Endothelial cell (in vitro differentiated cells): Measurements from ENCODE around the gene COG5. TPM values are rescaled to one million over a fixed set of nuclear protein-coding genes. Genes with fewer than 3 reads are reported as not detected.

Experiments
- DNase-seq: peaks from one replicate; pipeline ENCODE4 v3.0.0; 2021; ENCODE audit warnings: low spot score
- H3K27ac Mint-ChIP-seq: one replicate; pipeline ENCODE4 v1.8.0; 2021; ENCODE audit warnings: mixed read lengths, inconsistent platforms; ENCODE audit not compliant: unreplicated experiment
- H3K27me3 Mint-ChIP-seq: one replicate; pipeline ENCODE4 v1.8.0; 2021; ENCODE audit warnings: mild to moderate bottlenecking, moderate library complexity, mixed read lengths, inconsistent platforms; ENCODE audit not compliant: unreplicated experiment
- H3K36me3 Mint-ChIP-seq: one replicate; pipeline ENCODE4 v1.8.0; 2021; ENCODE audit warnings: mild to moderate bottlenecking, low read depth, mixed read lengths, inconsistent platforms; ENCODE audit not compliant: unreplicated experiment
- H3K4me1 Mint-ChIP-seq: one replicate; pipeline ENCODE4 v1.8.0; 2021; ENCODE audit warnings: mild to moderate bottlenecking, mixed read lengths, inconsistent platforms; ENCODE audit not compliant: unreplicated experiment
- H3K4me3 Mint-ChIP-seq: one replicate; pipeline ENCODE4 v1.8.0; 2021; ENCODE audit warnings: mild to moderate bottlenecking, mixed read lengths, inconsistent platforms; ENCODE audit not compliant: unreplicated experiment
- H3K9me3 Mint-ChIP-seq: one replicate; pipeline ENCODE4 v1.8.0; 2021; ENCODE audit warnings: mixed read lengths, inconsistent platforms; ENCODE audit not compliant: unreplicated experiment
- total RNA-seq: library from RNA; stranded (reverse); fragmentation: NEBNext Ultra II Directional; extraction: Animal tissue kit (Norgen Biotek cat#: 25700); gene quantifications from one replicate; pipeline ENCODE4 v1.2.1, GENCODE V29; 2021; ENCODE audit not compliant: unreplicated experiment
- TF ChIP-seq, protein P1 (sequence below): fragments of 200-600 bp; sonication (generic); IDR thresholded peaks from one replicate; pipeline ENCODE4 v1.5.0; 2021; ENCODE audit warnings: antibody characterized with exemption; ENCODE audit not compliant: unreplicated experiment

COG5 gene
- total RNA-seq, 1 donor from 2014 or later = 26.7 TPM

- Mint-ChIP-seq H3K27ac (no peak overlapping the region), H3K9me3 (no peaks in the 10 kb centered on the region)
- TF ChIP-seq, protein P1, sequence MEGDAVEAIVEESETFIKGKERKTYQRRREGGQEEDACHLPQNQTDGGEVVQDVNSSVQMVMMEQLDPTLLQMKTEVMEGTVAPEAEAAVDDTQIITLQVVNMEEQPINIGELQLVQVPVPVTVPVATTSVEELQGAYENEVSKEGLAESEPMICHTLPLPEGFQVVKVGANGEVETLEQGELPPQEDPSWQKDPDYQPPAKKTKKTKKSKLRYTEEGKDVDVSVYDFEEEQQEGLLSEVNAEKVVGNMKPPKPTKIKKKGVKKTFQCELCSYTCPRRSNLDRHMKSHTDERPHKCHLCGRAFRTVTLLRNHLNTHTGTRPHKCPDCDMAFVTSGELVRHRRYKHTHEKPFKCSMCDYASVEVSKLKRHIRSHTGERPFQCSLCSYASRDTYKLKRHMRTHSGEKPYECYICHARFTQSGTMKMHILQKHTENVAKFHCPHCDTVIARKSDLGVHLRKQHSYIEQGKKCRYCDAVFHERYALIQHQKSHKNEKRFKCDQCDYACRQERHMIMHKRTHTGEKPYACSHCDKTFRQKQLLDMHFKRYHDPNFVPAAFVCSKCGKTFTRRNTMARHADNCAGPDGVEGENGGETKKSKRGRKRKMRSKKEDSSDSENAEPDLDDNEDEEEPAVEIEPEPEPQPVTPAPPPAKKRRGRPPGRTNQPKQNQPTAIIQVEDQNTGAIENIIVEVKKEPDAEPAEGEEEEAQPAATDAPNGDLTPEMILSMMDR = no peak
These were observed 70.8 kb downstream of the COG5 start for GRCh38 chr7:107492875-107493274.

DNA sequence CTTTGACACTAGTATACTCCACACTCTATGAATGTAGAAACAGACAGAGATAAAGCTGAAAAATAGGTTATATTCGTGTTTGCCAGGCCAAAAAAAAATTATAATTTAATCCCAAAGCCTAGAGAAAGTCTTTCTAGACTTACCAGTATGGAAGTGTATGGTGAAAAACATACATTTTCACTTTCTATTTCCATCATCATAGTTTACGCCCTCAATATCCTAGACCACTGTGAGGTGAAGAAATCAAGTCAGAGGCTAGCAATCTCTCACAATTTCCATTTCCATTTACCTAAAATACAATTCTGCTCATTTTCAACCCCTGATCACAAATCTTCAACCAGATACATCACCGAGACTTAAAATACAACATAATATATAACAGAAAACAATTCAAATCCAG, 77.7 kb downstream of the COG5 start:
- H3K36me3 Mint-ChIP-seq = no peaks in the 10 kb centered on the region
- no peaks in the 10 kb centered on the region for H3K9me3 Mint-ChIP-seq
- DNase-seq = no peak
- TF ChIP-seq, protein P1 = no peak
- H3K4me3 Mint-ChIP-seq = no peak overlapping the region
- no peaks in the 10 kb centered on the region for H3K4me1 Mint-ChIP-seq
- no peak overlapping the region for H3K27ac Mint-ChIP-seq
- H3K27me3 Mint-ChIP-seq = no peaks in the 10 kb centered on the region

More at GRCh38 chr7:107492875-107493274, 70.8 kb downstream of the COG5 start:
- Mint-ChIP-seq H3K27me3 (no peaks in the 10 kb centered on the region), H3K4me1 (no peaks in the 10 kb centered on the region), H3K4me3 (no peak overlapping the region), H3K36me3 (no peaks in the 10 kb centered on the region)
- no peak for DNase-seq

GRCh38 chr7:107482571-107482970, 81.1 kb downstream of the COG5 start:
- Mint-ChIP-seq H3K9me3 (no peaks in the 10 kb centered on the region), H3K4me1 (no peaks in the 10 kb centered on the region), H3K27me3 (no peaks in the 10 kb centered on the region), H3K27ac (no peak overlapping the region), H3K4me3 (no peak overlapping the region), H3K36me3 (no peaks in the 10 kb centered on the region)
- TF ChIP-seq, protein P1 = no peak
- no peak for DNase-seq

DNA sequence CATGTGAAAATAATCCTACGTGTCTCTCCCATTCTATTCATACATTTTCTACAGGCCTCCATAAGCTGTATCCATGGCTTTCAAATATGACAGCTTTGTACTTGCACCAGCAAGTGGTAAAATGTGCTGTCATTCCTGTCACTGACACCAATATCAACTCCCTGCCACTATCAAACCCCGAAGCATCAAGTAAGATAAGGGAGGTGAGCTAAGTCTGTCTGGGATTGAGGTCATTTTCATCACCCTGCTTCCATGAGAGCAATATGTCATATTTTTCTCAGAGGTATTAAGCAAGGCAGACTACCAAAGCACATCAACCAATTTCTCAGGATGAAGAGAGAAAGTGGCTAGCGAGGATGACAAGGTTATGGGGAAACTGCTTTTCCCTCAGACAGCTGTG, 82.8 kb downstream of the COG5 start:
- H3K36me3 Mint-ChIP-seq = no peaks in the 10 kb centered on the region
- H3K9me3 Mint-ChIP-seq = no peaks in the 10 kb centered on the region
- TF ChIP-seq, protein P1 = no peak
- no peak overlapping the region for H3K27ac Mint-ChIP-seq
- no peaks in the 10 kb centered on the region for H3K4me1 Mint-ChIP-seq
- no peak overlapping the region for H3K4me3 Mint-ChIP-seq
- no peak for DNase-seq
- no peaks in the 10 kb centered on the region for H3K27me3 Mint-ChIP-seq

DNA sequence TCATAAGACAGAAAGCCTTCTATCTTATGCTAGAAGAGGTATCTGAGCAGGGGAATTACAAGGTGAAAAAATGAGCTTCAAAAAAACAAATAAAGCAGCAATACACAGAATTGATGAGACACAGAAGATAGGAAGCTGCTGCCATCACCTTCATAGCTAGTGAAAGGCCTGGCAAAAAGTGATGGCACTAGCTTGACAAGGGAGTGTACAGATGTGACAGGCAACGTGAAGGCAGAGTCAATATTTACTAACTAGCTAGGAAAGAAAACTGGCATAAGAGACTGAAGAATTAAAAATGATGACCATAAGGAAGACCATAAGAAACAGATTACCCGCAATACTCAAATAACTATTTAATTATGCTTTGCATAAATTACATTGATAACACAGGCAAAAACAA, 84.4 kb downstream of the COG5 start:
- Mint-ChIP-seq H3K9me3 (no peaks in the 10 kb centered on the region), H3K27me3 (no peaks in the 10 kb centered on the region), H3K36me3 (no peaks in the 10 kb centered on the region), H3K27ac (no peak overlapping the region), H3K4me3 (no peak overlapping the region), H3K4me1 (no peaks in the 10 kb centered on the region)
- TF ChIP-seq, protein P1 = no peak
- no peak for DNase-seq
